Nephron (organoid): ENCODE data around the gene ELMO1.

Source experiments
- H3K27ac Mint-ChIP-seq, 3 experiments: 2 replicates each; pipeline ENCODE4 v1.8.0; 2020; ENCODE audit warnings: mixed read lengths in 3 of 3, mild to moderate bottlenecking in 2 of 3, moderate library complexity in 1 of 3
- H3K27me3 Mint-ChIP-seq: 2 replicates; pipeline ENCODE4 v1.8.0; 2021; ENCODE audit warnings: low read depth, mild to moderate bottlenecking, moderate library complexity, mixed read lengths
- H3K36me3 Mint-ChIP-seq: 2 replicates; pipeline ENCODE4 v1.8.0; 2020; ENCODE audit warnings: low read depth, mixed read lengths
- H3K4me1 Mint-ChIP-seq: 2 replicates; pipeline ENCODE4 v1.8.0; 2020; ENCODE audit warnings: mixed read lengths
- H3K4me3 Mint-ChIP-seq, 3 experiments: 2 replicates each; pipeline ENCODE4 v1.8.0; 2020; ENCODE audit warnings: mild to moderate bottlenecking in 3 of 3, mixed read lengths in 3 of 3, moderate library complexity in 2 of 3
- H3K9me3 Mint-ChIP-seq: 2 replicates; pipeline ENCODE4 v1.8.0; 2020; ENCODE audit warnings: mixed read lengths
- TF ChIP-seq, protein P1 (sequence below), 3 experiments: fragments of 200-600 bp; sonication (generic); IDR thresholded peaks; one replicate each; pipeline ENCODE4 v1.5.0; 2021; ENCODE audit warnings: antibody characterized with exemption in 3 of 3; ENCODE audit not compliant: unreplicated experiment in 3 of 3

The ELMO1 gene

GRCh38 chr7:37109016-37109683, 339.5 kb downstream of the ELMO1 start:
- Mint-ChIP-seq H3K4me3 (no peak overlapping the region), H3K9me3 (no peaks in the 10 kb centered on the region), H3K36me3 (no peaks in the 10 kb centered on the region), H3K27ac (peak overlapping the region in 2 of 3 experiments; percentile 13 to 26), H3K27me3 (no peaks in the 10 kb centered on the region), H3K4me1 (peaks cover 18% of the 10 kb centered on the region)
- TF ChIP-seq, protein P1, sequence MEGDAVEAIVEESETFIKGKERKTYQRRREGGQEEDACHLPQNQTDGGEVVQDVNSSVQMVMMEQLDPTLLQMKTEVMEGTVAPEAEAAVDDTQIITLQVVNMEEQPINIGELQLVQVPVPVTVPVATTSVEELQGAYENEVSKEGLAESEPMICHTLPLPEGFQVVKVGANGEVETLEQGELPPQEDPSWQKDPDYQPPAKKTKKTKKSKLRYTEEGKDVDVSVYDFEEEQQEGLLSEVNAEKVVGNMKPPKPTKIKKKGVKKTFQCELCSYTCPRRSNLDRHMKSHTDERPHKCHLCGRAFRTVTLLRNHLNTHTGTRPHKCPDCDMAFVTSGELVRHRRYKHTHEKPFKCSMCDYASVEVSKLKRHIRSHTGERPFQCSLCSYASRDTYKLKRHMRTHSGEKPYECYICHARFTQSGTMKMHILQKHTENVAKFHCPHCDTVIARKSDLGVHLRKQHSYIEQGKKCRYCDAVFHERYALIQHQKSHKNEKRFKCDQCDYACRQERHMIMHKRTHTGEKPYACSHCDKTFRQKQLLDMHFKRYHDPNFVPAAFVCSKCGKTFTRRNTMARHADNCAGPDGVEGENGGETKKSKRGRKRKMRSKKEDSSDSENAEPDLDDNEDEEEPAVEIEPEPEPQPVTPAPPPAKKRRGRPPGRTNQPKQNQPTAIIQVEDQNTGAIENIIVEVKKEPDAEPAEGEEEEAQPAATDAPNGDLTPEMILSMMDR (IDR thresholded peaks at IDR 0.05; ENCODE audit: unreplicated experiment in 3 of 3): no peak

GRCh38 chr7:37108615-37109014, 340.0 kb downstream of the ELMO1 start:
- TF ChIP-seq, protein P1 (IDR thresholded peaks at IDR 0.05; ENCODE audit: unreplicated experiment in 3 of 3): no peak
- no peak overlapping the region for H3K27ac Mint-ChIP-seq
- H3K4me3 Mint-ChIP-seq: no peak overlapping the region
- no peaks in the 10 kb centered on the region for H3K9me3 Mint-ChIP-seq
- H3K36me3 Mint-ChIP-seq: no peaks in the 10 kb centered on the region
- no peaks in the 10 kb centered on the region for H3K27me3 Mint-ChIP-seq
- H3K4me1 Mint-ChIP-seq: peaks cover 18% of the 10 kb centered on the region

DNA sequence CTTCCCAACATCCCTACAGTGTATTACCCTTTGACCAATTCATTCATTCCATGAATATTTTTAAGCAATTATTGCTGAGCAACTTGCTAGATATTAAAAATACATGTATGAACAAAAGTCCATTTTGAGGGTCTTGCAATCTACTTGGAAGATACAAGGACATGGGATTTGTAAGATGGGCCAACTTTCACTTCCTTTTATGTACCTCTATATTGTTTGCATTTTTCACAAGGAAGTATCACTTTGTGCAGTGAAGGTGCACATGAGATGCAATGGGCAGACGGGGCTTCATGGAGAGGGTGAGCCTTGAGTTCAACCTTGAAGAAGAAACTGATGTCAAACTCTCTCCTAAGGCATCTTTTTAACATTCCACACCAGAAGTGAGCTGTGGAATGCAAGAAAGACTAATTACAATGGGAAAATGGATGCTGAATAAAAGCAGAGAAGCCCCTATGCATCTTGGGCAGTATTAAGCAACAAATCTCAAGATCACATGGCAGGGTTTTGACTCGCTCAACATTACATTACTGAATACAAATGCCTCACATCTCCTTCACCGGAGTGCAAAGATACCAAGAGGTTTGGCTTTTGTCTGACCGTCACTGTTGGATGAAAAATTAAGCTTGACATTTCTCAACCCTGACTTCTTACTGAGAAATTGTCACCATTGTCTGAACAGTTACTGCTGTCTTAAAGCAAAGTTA, 341.5 kb downstream of the ELMO1 start:
- H3K36me3 Mint-ChIP-seq: no peaks in the 10 kb centered on the region
- H3K27me3 Mint-ChIP-seq: no peaks in the 10 kb centered on the region
- H3K9me3 Mint-ChIP-seq: no peaks in the 10 kb centered on the region
- no peak overlapping the region for H3K27ac Mint-ChIP-seq
- peaks cover 18% of the 10 kb centered on the region for H3K4me1 Mint-ChIP-seq
- H3K4me3 Mint-ChIP-seq: no peak overlapping the region
- TF ChIP-seq, protein P1 (IDR thresholded peaks at IDR 0.05; ENCODE audit: unreplicated experiment in 3 of 3): no peak

DNA sequence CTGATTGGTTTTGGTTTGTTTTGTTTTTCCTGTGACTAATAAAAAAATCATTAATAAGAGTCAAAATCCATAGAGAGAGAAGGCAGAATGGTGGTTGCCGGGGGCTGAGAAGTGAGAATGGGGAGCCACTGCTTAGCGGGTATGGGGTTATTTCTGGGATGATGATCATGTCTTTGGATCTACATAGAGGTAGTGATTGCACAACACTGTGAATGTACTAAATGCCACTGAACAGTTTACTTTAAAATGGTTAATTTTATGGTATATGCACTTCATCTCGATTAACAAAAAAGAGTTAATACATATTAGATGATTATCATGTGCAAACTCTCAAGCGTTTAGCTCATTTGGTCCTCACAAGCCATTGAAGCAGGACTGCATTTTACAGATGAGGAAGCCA, 342.9 kb downstream of the ELMO1 start:
- TF ChIP-seq, protein P1 (IDR thresholded peaks at IDR 0.05; ENCODE audit: unreplicated experiment in 3 of 3): no peak
- Mint-ChIP-seq H3K36me3 (no peaks in the 10 kb centered on the region), H3K4me3 (no peak overlapping the region), H3K27ac (no peak overlapping the region), H3K4me1 (peaks cover 14% of the 10 kb centered on the region), H3K9me3 (no peaks in the 10 kb centered on the region), H3K27me3 (no peaks in the 10 kb centered on the region)

GRCh38 chr7:37104822-37105518, 343.7 kb downstream of the ELMO1 start:
- Mint-ChIP-seq H3K27ac (no peak overlapping the region), H3K9me3 (no peaks in the 10 kb centered on the region), H3K4me1 (peaks cover 6% of the 10 kb centered on the region), H3K36me3 (no peaks in the 10 kb centered on the region), H3K4me3 (no peak overlapping the region), H3K27me3 (no peaks in the 10 kb centered on the region)
- TF ChIP-seq, protein P1 (IDR thresholded peaks at IDR 0.05; ENCODE audit: unreplicated experiment in 3 of 3): no peak
